ENCODE results near the gene ERMAP. TPM values are rescaled to one million over a fixed set of nuclear protein-coding genes. Genes with fewer than 3 reads are reported as not detected.

Gene ERMAP
- total and polyA plus RNA-seq, 4 donors: 5.9 to 12.8 (median 8.6) TPM

DNA sequence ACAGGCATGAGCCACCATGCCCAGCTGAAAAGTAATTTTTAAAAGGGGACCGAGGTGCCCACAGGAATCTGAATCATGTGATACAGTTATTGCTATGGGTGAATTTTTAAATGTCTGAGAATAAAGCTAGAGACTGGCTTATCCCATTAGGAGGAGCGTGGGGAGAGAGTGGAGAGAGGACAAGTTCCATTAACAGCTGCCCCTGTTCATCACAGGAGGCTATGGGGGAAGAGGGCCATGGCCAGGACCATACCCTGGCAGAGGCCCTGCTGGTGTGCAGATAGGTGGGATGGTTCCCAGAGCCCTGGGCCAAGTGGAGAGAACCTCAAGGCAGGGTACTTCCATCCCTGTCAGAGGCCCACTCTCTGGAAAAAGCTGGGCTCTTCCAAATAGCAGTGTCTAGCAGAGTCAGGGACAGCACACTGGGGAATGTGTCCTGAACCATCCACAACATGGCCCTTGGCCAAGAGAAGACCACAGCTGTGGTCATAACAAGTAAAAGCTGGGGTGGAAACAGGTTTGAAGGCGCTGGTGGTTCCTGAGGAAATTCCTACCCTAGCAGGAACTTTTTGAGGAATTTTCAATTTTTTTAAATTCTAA is 15.8 kb downstream of the ERMAP start:
- H3K4me3 ChIP-seq (ENCODE audit: low read length in 2 of 2): no peak overlapping the region
- DNase-seq (no peak), ATAC-seq (ENCODE audit: low FRiP score) (no peak)
- H3K9me3 ChIP-seq (ENCODE audit: control insufficient read depth, low read length): no peaks in the 10 kb centered on the region
- WGBS, 2 donors: 89 to 92% methylated on average over 3 of the region's 3 CpGs
- no peaks in the 10 kb centered on the region for H3K4me1 ChIP-seq (ENCODE audit: control insufficient read depth in 1 of 2, insufficient read depth in 2 of 2, low read length in 2 of 2)
- intact Hi-C loops (cut with DNase I): no loop called here
- no peak overlapping the region for H3K27ac ChIP-seq (ENCODE audit: low read depth in 1 of 2, low read length in 2 of 2)
- H3K27me3 ChIP-seq (ENCODE audit: control insufficient read depth in 1 of 2, insufficient read depth in 2 of 2, low read length in 1 of 2): no peaks in the 10 kb centered on the region
- H3K36me3 ChIP-seq (ENCODE audit: control insufficient read depth in 1 of 2, insufficient read depth in 2 of 2, low read length in 1 of 2): peaks cover 0 to 3% of the 10 kb centered on the region in 2 donors

DNA sequence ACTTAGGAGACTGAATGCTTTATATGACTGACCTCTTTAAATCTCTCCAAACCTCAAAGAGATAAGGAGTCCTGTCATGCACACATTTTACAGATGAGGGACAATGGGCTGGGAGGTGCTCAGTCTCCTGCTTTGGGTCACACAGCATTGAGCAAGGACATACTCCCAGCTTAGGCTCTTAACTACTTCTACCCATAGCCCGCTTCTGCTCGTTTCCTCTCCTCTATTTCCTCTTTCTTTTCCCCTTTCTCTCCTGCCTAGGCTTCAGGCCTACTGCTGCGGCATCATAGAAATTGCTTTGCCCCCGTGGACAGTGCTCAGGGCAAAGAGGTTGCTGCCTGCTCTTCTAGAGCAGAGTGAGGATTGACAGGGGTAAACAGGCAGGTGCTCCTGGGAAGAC is 17.1 kb downstream of the ERMAP start:
- Histone ChIP-seq H3K36me3 (ENCODE audit: control insufficient read depth in 1 of 2, insufficient read depth in 2 of 2, low read length in 1 of 2) (peaks cover 0 to 3% of the 10 kb centered on the region in 2 donors), H3K9me3 (ENCODE audit: control insufficient read depth, low read length) (no peaks in the 10 kb centered on the region), H3K27me3 (ENCODE audit: control insufficient read depth in 1 of 2, insufficient read depth in 2 of 2, low read length in 1 of 2) (no peaks in the 10 kb centered on the region), H3K4me1 (ENCODE audit: control insufficient read depth in 1 of 2, insufficient read depth in 2 of 2, low read length in 2 of 2) (no peaks in the 10 kb centered on the region), H3K4me3 (ENCODE audit: low read length in 2 of 2) (no peak overlapping the region), H3K27ac (ENCODE audit: low read depth in 1 of 2, low read length in 2 of 2) (no peak overlapping the region)
- intact Hi-C loops (cut with DNase I): no loop called here
- DNase-seq (no peak), ATAC-seq (ENCODE audit: low FRiP score) (no peak)
- 92 to 94% methylated on average over 4 of the region's 4 CpGs for WGBS, 2 donors

DNA sequence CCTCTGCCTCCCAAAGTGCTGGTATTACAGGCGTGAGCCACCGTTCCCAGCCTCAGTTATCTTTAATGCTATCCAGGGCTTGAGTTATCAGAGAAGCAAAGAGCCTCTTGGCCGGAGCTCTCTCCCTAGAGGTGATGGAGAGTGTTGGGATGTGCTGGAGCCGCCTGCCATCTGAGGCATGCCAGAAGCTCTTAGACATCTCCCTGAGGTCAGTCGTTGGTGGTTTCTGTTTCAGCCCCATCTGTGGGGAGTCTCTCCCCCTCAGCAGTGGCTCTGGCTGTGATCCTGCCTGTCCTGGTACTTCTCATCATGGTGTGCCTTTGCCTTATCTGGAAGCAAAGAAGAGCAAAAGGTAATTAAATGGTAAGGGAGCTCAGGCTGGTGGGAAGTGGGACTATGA is 17.9 kb downstream of the ERMAP start:
- H3K27me3 ChIP-seq (ENCODE audit: control insufficient read depth in 1 of 2, insufficient read depth in 2 of 2, low read length in 1 of 2): no peaks in the 10 kb centered on the region
- no peaks in the 10 kb centered on the region for H3K4me1 ChIP-seq (ENCODE audit: control insufficient read depth in 1 of 2, insufficient read depth in 2 of 2, low read length in 2 of 2)
- ATAC-seq (ENCODE audit: low FRiP score) (no peak), DNase-seq (no peak)
- peaks cover 0 to 3% of the 10 kb centered on the region in 2 donors for H3K36me3 ChIP-seq (ENCODE audit: control insufficient read depth in 1 of 2, insufficient read depth in 2 of 2, low read length in 1 of 2)
- intact Hi-C loops (cut with DNase I): no loop called here
- H3K9me3 ChIP-seq (ENCODE audit: control insufficient read depth, low read length): no peaks in the 10 kb centered on the region
- 86 to 91% methylated on average over 5 of the region's 5 CpGs for WGBS, 2 donors
- no peak overlapping the region for H3K4me3 ChIP-seq (ENCODE audit: low read length in 2 of 2)
- H3K27ac ChIP-seq (ENCODE audit: low read depth in 1 of 2, low read length in 2 of 2): no peak overlapping the region

DNA sequence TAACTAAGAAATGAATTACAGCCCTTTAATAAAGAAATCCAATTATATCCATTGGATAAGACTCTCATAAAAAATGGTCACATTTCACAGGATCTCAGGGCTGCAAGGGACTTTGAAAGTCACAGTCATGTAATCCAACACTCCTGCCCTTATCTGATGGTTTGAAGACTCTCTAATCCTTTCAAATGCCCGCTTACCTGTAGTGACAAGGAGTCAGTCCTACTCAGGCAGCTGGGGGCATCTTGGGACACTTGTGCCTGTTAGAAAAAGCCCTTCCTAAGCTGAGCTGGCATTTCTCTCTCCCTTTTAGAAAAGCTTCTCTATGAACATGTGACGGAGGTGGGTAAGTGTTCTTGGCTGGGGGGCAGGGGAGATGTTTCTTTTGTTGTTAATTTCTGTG is 18.5 kb downstream of the ERMAP start:
- H3K27ac ChIP-seq (ENCODE audit: low read depth in 1 of 2, low read length in 2 of 2): no peak overlapping the region
- no peak overlapping the region for H3K4me3 ChIP-seq (ENCODE audit: low read length in 2 of 2)
- no peaks in the 10 kb centered on the region for H3K27me3 ChIP-seq (ENCODE audit: control insufficient read depth in 1 of 2, insufficient read depth in 2 of 2, low read length in 1 of 2)
- 95 to 98% methylated on average over 2 of the region's 2 CpGs for WGBS, 2 donors
- intact Hi-C loops (cut with DNase I): no loop called here
- no peak for DNase-seq
- no peaks in the 10 kb centered on the region for H3K4me1 ChIP-seq (ENCODE audit: control insufficient read depth in 1 of 2, insufficient read depth in 2 of 2, low read length in 2 of 2)
- H3K9me3 ChIP-seq (ENCODE audit: control insufficient read depth, low read length): no peaks in the 10 kb centered on the region
- no peak for ATAC-seq (ENCODE audit: low FRiP score)
- peaks cover 0 to 3% of the 10 kb centered on the region in 2 donors for H3K36me3 ChIP-seq (ENCODE audit: control insufficient read depth in 1 of 2, insufficient read depth in 2 of 2, low read length in 1 of 2)

DNA sequence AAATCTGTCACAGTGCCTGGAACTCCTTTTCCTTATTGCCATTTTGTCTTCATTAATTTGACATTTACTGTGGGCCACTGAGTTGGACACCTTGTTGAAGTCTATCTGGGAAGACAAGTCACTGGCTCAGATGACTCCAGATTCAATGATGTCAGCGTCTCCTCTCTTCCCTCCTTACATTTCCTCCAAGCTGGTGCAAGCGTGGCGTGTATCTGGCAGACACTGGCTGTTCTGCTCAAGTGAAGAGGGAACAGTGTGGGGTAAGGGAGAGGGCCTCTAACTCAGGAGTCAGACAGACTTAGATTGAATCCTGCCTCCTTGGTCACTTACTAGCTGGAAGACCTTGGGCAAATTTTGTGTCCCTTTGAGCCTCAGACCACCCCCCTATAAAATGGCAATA is 20.8 kb downstream of the ERMAP start:
- DNase-seq (no peak), ATAC-seq (ENCODE audit: low FRiP score) (no peak)
- H3K4me3 ChIP-seq (ENCODE audit: low read length in 2 of 2): no peak overlapping the region
- WGBS, 2 donors: 44 to 66% methylated on average over 3 of the region's 3 CpGs
- H3K36me3 ChIP-seq (ENCODE audit: control insufficient read depth in 1 of 2, insufficient read depth in 2 of 2, low read length in 1 of 2): no peaks in the 10 kb centered on the region
- intact Hi-C loops (cut with DNase I): no loop called here
- no peaks in the 10 kb centered on the region for H3K27me3 ChIP-seq (ENCODE audit: control insufficient read depth in 1 of 2, insufficient read depth in 2 of 2, low read length in 1 of 2)
- no peaks in the 10 kb centered on the region for H3K4me1 ChIP-seq (ENCODE audit: control insufficient read depth in 1 of 2, insufficient read depth in 2 of 2, low read length in 2 of 2)
- H3K9me3 ChIP-seq (ENCODE audit: control insufficient read depth, low read length): no peaks in the 10 kb centered on the region
- H3K27ac ChIP-seq (ENCODE audit: low read depth in 1 of 2, low read length in 2 of 2): no peak overlapping the region

DNA sequence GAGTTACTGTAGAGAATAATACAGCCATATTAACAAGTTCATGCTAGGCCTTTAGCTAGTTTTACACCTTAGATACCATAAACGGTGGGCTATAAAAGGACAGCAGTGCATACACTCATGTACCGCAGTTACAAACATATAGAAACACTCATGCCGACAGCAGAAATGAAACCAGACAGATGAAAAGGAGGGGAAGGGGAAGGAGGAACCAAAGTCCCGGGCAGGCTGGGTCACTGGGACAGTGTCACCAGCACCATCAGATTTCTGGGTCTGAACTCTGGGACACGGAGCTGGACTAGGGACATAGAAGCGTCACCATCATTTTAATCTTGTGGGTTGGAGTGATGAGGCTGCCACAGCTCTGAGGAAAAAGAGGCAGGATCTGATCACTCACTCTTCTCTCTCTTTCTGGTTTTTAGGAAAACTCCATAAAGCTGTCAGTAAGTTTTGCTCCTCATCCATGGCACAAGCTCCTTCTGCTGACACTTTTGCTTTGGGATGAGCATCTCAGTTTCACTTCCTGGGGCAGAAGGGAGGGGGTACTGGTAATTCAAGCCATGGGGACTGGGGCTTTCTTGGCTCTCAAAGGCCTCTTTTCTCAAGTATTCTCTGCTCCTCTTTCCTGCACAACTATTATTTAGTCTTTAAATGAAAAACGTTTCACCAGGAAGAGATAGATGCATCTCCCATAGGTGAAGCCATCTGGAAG is 21.7 kb downstream of the ERMAP start:
- no peak overlapping the region for H3K4me3 ChIP-seq (ENCODE audit: low read length in 2 of 2)
- ATAC-seq (ENCODE audit: low FRiP score) (no peak), DNase-seq (peak in 1 of 2 donors; percentile 52)
- no peaks in the 10 kb centered on the region for H3K27me3 ChIP-seq (ENCODE audit: control insufficient read depth in 1 of 2, insufficient read depth in 2 of 2, low read length in 1 of 2)
- no peaks in the 10 kb centered on the region for H3K36me3 ChIP-seq (ENCODE audit: control insufficient read depth in 1 of 2, insufficient read depth in 2 of 2, low read length in 1 of 2)
- no peaks in the 10 kb centered on the region for H3K4me1 ChIP-seq (ENCODE audit: control insufficient read depth in 1 of 2, insufficient read depth in 2 of 2, low read length in 2 of 2)
- intact Hi-C loops (cut with DNase I): no loop called here
- H3K27ac ChIP-seq (ENCODE audit: low read depth in 1 of 2, low read length in 2 of 2): no peak overlapping the region
- 85 to 87% methylated on average over 7 of the region's 7 CpGs for WGBS, 2 donors
- no peaks in the 10 kb centered on the region for H3K9me3 ChIP-seq (ENCODE audit: control insufficient read depth, low read length)

DNA sequence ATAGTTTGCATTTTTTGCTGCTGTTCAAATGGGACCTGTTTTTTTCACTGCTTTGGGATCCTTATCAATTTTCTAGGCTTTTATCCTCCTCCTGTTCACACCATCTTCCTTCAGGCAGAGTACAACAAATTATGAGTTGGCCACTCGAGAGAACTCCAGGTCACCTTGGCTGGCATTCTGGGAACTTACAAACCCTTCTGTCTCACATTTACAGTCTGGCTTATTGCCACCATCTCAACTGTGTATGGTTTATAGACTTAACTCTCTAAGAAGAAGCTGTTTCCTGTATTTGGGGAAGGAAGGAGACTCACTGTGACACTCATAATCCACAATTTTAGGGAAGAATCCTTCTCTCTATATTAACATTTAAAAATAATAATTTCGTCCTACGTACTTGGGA is 24.1 kb downstream of the ERMAP start:
- DNase-seq: no peak
- no peak for ATAC-seq (ENCODE audit: low FRiP score)
- Histone ChIP-seq H3K36me3 (ENCODE audit: control insufficient read depth in 1 of 2, insufficient read depth in 2 of 2, low read length in 1 of 2) (no peaks in the 10 kb centered on the region), H3K4me3 (ENCODE audit: low read length in 2 of 2) (no peak overlapping the region), H3K27ac (ENCODE audit: low read depth in 1 of 2, low read length in 2 of 2) (no peak overlapping the region), H3K27me3 (ENCODE audit: control insufficient read depth in 1 of 2, insufficient read depth in 2 of 2, low read length in 1 of 2) (no peaks in the 10 kb centered on the region), H3K4me1 (ENCODE audit: control insufficient read depth in 1 of 2, insufficient read depth in 2 of 2, low read length in 2 of 2) (no peaks in the 10 kb centered on the region), H3K9me3 (ENCODE audit: control insufficient read depth, low read length) (no peaks in the 10 kb centered on the region)
- 64 to 72% methylated on average over 3 of the region's 3 CpGs for WGBS, 2 donors
- intact Hi-C loops (cut with DNase I): loop anchor here (10.0 kb wide), 2 partner anchors 76 to 156 kb away; partner anchors contain the start of genes C1orf50 (in 1 of the 2), P3H1 (in 1 of the 2) and YBX1 (in 1 of the 2)

DNA sequence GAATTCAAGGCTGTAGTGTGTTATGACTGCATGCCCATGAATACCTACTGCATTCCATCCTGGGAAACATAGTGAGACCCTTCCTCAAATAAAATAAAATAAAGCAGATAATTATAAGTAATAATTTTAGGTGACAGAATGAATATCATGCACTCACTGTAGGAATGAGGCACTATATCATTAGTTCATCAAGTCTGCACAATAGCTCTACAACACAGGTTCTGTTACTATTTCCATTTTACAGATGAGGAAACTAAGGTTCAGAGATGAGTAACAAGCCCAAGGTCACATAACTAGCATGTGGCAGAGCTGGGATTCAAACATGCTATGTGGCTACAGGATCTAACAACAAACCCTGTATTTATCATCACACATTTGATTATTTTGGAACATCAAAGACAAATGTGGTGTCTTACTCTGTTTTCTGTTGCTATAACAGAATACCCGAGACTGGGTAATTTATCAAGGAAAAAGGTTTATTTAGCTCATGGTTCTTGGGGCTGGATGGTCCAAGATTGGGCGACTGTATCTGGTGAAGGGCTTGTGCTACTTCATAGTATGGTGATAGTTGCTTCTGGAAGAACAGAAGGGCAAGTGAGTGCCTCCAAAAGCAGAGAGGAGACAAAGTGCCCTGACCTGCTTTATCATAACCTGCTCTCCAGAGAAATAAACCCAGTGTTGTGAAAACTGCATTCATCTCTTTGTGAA is 24.7 kb downstream of the ERMAP start:
- Histone ChIP-seq H3K9me3 (ENCODE audit: control insufficient read depth, low read length) (no peaks in the 10 kb centered on the region), H3K4me3 (ENCODE audit: low read length in 2 of 2) (no peak overlapping the region), H3K27me3 (ENCODE audit: control insufficient read depth in 1 of 2, insufficient read depth in 2 of 2, low read length in 1 of 2) (no peaks in the 10 kb centered on the region), H3K36me3 (ENCODE audit: control insufficient read depth in 1 of 2, insufficient read depth in 2 of 2, low read length in 1 of 2) (no peaks in the 10 kb centered on the region), H3K27ac (ENCODE audit: low read depth in 1 of 2, low read length in 2 of 2) (no peak overlapping the region), H3K4me1 (ENCODE audit: control insufficient read depth in 1 of 2, insufficient read depth in 2 of 2, low read length in 2 of 2) (no peaks in the 10 kb centered on the region)
- DNase-seq (no peak), ATAC-seq (ENCODE audit: low FRiP score) (no peak)
- 59 to 85% methylated on average over 2 of the region's 2 CpGs for WGBS, 2 donors
- intact Hi-C loops (cut with DNase I): loop anchor here (10.0 kb wide), 2 partner anchors 77 to 157 kb away; partner anchors contain the start of genes C1orf50 (in 1 of the 2), P3H1 (in 1 of the 2) and YBX1 (in 1 of the 2)
